Myocyte (in vitro differentiated cells): ENCODE data around the gene DTHD1. TPM values are rescaled to one million over a fixed set of nuclear protein-coding genes. Genes with fewer than 3 reads are reported as not detected.

Source experiments
- DNase-seq: peaks from one replicate; pipeline ENCODE4 v3.0.0-alpha.2; 2012; ENCODE audit warnings: low read depth
- total RNA-seq: library from RNA; depleted of rRNA; stranded (reverse); fragments of >200 nt; gene quantifications from 2 replicates; pipeline ENCODE4 v1.2.3, GENCODE V29; 2014

The DTHD1 gene
- total RNA-seq, 1 donor from 2014 or later = not detected

DNA sequence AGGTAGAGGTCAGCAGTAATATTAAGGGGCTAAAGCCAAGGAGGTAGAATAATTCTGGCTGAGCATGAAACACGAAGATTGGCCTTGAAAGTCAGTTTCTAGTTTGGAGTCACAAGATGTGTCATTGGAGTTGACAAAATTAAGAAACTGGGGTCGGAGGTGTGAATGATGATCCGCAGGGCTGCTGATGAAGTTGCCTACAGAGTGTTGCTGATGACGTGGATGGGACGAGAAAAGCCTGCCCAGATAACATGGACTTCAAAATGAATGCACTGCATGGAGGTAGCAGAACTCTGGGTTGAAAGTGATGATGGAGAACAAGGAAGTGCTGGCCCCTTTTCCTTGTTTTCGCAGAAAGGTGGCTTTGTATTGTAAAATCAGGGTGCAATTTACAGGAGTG lies 60.5 kb downstream of the DTHD1 start:
- no peak for DNase-seq

DNA sequence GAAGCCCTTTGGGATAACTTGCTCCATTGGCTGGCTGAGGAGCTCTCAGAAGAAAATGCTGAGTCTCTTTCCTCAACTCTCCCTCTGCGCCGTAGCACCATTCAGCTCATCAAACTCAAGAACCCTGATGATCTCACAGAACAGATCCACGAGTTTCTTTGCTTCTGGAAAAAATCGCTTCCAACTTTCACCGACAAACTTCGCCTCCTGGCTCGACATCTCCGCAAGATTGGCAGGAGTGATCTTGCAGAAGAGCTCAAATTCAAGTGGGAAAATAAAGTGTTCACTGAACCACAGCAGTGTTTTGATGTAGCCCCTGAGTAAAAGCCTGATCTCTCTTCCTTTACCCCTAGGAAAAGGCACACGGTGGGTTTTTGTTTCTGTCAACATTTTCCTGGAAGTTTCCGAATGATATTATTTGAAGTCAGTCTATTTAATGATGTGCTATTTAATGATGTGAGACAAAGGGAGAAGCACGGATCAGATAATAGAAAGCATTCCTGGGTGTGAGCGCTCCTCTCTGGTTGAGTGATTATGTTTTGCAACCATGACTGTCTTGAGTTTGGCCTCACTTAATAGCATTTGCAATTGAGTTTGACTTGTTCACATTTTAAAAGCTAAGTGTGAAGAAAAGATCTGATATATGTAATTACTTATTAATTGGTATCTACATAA lies 62.2 kb downstream of the DTHD1 start:
- no peak for DNase-seq

DNA sequence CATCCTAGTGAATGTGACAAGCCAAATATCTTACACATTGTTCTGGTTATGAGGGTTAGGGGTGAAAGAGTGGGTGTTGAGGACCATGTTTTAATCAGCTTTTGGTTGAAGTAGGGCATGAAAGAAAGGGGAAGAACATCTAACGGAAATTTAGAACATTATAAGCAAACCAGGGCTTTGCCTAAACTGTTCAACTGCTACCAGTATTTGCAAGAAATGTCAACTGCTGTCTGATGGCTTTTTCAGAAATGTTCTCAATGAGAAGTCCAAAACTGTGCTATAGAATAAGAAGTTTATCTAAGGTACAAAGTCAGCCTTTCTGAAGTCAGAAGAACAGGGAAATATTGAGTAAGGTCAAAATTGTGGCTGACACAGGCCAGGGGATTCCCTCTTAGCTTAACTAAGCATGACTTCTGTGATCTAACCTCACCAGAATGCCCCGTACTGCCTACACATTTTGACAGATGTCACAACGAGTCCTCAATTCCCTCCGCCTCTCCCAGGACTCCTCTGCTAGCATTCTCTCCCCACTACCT lies 67.1 kb downstream of the DTHD1 start:
- DNase-seq = no peak

GRCh38 chr4:36349938-36350549 lies 68.6 kb downstream of the DTHD1 start:
- no peak for DNase-seq

GRCh38 chr4:36351082-36351666 lies 69.8 kb downstream of the DTHD1 start:
- no peak for DNase-seq

- DNase-seq = no peak
Measured at GRCh38 chr4:36353998-36354397, 72.6 kb downstream of the DTHD1 start.

DNA sequence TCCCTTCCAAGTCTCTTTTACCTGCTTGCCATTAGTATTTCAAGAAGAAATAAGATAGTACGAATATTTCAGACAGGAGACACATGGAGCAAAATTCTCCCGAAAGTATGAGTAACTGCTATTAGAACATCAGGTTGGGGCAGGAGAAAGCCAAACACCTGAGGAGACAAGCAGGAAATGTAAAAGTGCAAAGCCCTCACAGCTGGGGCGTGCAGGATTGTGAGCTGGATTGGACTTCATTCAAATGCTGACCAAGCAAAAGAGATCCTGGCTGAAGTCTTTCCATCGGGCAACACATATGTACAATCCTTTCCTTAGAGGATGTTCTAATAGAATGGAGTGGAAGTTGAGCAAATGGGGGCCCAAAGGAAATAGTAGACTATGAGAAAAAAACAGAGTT lies 76.8 kb downstream of the DTHD1 start:
- DNase-seq = no peak

GRCh38 chr4:36360755-36361154 lies 79.3 kb downstream of the DTHD1 start:
- no peak for DNase-seq

- no peak for DNase-seq
Measured at GRCh38 chr4:36363024-36363423, 81.6 kb downstream of the DTHD1 start.

DNA sequence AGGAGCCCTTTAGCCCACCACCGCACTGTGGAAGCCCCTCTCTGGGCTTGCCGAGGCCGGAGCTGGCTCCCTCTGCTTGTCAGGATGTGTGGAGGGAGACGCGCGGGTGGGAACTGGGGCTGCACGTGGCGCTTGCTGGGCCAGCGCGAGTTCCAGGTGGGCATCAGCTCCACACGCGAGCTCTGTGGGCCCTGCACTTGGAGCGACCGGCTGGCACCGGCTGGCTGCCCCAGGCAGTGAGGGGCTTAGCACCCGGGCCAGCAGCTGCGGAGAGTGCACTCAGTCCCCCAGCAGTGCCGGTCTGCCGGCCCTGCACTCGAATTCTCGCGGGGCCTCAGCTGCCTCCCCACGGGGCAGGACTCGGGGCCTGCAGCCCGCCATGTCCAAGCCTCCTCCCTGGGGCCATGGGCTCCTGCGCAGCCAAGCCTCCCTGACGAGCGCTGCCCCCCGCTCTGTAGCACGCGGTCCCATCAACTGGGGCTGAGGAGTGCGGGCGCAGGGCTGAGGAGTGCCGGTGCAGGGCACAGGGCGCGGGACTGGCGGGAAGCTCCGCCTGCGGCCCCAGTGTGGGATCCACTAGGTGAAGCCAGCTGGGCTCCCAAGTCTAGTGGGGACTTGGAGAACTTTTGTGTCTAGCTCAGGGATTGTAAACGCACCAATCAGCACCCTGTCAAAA lies 93.6 kb downstream of the DTHD1 start:
- DNase-seq = no peak

DNA sequence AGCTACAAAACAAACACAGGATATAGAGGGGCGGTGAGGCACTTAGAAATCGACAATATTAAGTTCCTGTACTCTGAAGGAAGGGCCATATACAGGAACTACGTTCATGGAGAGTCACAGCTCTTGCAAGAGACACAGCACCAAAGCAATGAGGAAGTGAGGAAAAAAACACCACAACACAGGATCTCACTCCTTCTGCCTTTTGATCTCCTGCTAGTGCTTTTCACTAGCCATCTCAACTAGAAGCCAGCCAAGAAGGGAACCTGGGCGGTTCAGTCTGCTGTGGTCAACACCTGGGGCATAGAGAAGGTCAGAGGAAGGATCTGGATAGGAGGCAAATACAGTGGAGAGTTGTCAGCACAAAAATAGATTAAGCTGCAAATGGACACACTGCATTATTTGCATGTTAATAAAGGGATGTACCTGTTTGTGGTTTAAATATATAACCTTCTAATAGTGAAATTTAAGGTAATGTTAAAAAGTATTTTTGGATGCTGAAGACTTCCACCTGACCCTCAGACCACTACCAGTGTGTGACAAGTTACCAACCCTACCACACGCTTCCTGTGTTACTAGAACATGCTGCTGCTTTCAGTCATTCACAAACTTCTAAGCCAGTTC lies 104.6 kb downstream of the DTHD1 start:
- no peak for DNase-seq

- DNase-seq = no peak
Measured at GRCh38 chr4:36386691-36387090, 105.3 kb downstream of the DTHD1 start.

DNA sequence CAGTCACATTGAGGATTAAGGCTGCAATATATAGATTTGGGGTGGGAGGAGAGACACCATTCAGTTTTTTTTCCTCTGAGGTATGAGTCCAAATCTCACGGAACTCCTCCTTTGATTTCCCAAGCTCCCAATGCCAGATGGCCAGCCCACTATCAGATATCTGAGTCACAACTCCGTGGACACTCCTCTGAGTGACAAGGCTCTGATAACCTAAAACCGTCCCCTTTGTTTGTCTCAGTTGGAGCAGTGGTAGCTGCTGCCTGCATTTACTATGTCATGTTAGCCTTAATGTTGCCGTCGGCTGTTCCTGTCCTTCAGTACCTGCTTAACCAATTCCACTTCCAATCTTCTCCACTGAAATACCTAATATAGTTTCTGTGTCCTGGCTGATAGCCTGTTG lies 107.3 kb downstream of the DTHD1 start:
- no peak for DNase-seq

DNA sequence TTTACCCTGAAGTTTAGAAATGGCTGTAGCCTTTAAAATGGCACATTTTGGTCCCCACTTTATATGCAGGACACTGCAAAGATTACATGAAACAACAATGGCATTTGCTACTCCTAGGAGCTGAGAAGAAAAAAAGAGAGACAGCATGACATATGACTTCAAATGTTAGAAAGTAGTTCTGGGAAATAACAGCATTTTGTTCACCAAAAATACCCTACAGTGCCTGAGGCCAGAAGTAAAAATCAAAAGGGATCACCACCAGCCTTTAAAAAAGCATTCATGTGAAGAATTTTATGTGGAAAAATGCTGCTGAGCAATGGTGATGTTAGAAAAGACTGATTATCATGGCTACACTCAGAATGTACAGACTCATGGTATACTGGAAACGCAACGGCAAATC lies 110.0 kb downstream of the DTHD1 start:
- DNase-seq = no peak

- DNase-seq = no peak
Measured at GRCh38 chr4:36392024-36392423, 110.6 kb downstream of the DTHD1 start.

GRCh38 chr4:36392916-36393315 lies 111.5 kb downstream of the DTHD1 start:
- DNase-seq = no peak

Other genes with a start within 250 kb of the DTHD1 start
- not detected in 2 replicates for gene ARAP2, start 37.1 kb upstream of the DTHD1 start, total RNA-seq